HTR-8/SVneo (cell line): Measurements from ENCODE around the gene TSPAN7.

ENCODE experiments used
- DNase-seq: peaks from one replicate; pipeline ENCODE4 v3.0.0; 2011; ENCODE audit warnings: low spot score, mixed read lengths; ENCODE audit not compliant: insufficient read length
- FAIRE-seq: peaks from 2 replicates; lab custom pipeline; 2011; peaks lifted over from hg19 to GRCh38; lab: Jason Lieb, UNC

Gene TSPAN7

GRCh38 chrX:38578167-38578566 is 16.8 kb downstream of the TSPAN7 start:
- FAIRE-seq (no peak), DNase-seq (no peak)

GRCh38 chrX:38583181-38583580 is 21.8 kb downstream of the TSPAN7 start:
- no peak for FAIRE-seq
- DNase-seq, result no peak

GRCh38 chrX:38594434-38594833 is 33.1 kb downstream of the TSPAN7 start:
- FAIRE-seq, result no peak
- no peak for DNase-seq

- no peak for DNase-seq
- no peak for FAIRE-seq
Observed at GRCh38 chrX:38595801-38596200, 34.5 kb downstream of the TSPAN7 start.

GRCh38 chrX:38596939-38597338 is 35.6 kb downstream of the TSPAN7 start:
- FAIRE-seq, result no peak
- DNase-seq, result no peak

- FAIRE-seq (no peak), DNase-seq (no peak)
Observed at GRCh38 chrX:38599796-38600755, 38.7 kb downstream of the TSPAN7 start.

- no peak for DNase-seq
- no peak for FAIRE-seq
Observed at GRCh38 chrX:38601866-38602265, 40.5 kb downstream of the TSPAN7 start.

- no peak for DNase-seq
- no peak for FAIRE-seq
Observed at GRCh38 chrX:38606821-38607220, 45.5 kb downstream of the TSPAN7 start.

- no peak for FAIRE-seq
Observed at GRCh38 chrX:38607976-38608375, 46.6 kb downstream of the TSPAN7 start.

GRCh38 chrX:38610849-38611248 is 49.5 kb downstream of the TSPAN7 start:
- DNase-seq, result no peak
- FAIRE-seq, result no peak

More at GRCh38 chrX:38607976-38608375, 46.6 kb downstream of the TSPAN7 start:
- DNase-seq, result no peak

- FAIRE-seq (no peak), DNase-seq (no peak)
Observed at GRCh38 chrX:38612281-38612680, 50.9 kb downstream of the TSPAN7 start.

- FAIRE-seq, result no peak
- DNase-seq, result no peak
Observed at GRCh38 chrX:38614485-38614884, 53.1 kb downstream of the TSPAN7 start.

GRCh38 chrX:38616904-38617303 is 55.6 kb downstream of the TSPAN7 start:
- FAIRE-seq (no peak), DNase-seq (no peak)

GRCh38 chrX:38618180-38618579 is 56.8 kb downstream of the TSPAN7 start:
- no peak for DNase-seq
- no peak for FAIRE-seq

GRCh38 chrX:38620623-38621022 is 59.3 kb downstream of the TSPAN7 start:
- FAIRE-seq, result no peak
- DNase-seq, result no peak

GRCh38 chrX:38626296-38626695 is 65.0 kb downstream of the TSPAN7 start:
- FAIRE-seq (no peak), DNase-seq (no peak)

- FAIRE-seq, result no peak
- no peak for DNase-seq
Observed at GRCh38 chrX:38627683-38628082, 66.3 kb downstream of the TSPAN7 start.

- FAIRE-seq (no peak), DNase-seq (no peak)
Observed at GRCh38 chrX:38628587-38628986, 67.2 kb downstream of the TSPAN7 start.

- FAIRE-seq (no peak), DNase-seq (no peak)
Observed at GRCh38 chrX:38632516-38632915, 71.2 kb downstream of the TSPAN7 start.

- DNase-seq (no peak), FAIRE-seq (no peak)
Observed at GRCh38 chrX:38634665-38635064, 73.3 kb downstream of the TSPAN7 start.

- no peak for DNase-seq
- FAIRE-seq, result no peak
Observed at GRCh38 chrX:38636949-38637819, 75.8 kb downstream of the TSPAN7 start.
